ENCODE results near the gene ANO4.

ANO4 gene

DNA sequence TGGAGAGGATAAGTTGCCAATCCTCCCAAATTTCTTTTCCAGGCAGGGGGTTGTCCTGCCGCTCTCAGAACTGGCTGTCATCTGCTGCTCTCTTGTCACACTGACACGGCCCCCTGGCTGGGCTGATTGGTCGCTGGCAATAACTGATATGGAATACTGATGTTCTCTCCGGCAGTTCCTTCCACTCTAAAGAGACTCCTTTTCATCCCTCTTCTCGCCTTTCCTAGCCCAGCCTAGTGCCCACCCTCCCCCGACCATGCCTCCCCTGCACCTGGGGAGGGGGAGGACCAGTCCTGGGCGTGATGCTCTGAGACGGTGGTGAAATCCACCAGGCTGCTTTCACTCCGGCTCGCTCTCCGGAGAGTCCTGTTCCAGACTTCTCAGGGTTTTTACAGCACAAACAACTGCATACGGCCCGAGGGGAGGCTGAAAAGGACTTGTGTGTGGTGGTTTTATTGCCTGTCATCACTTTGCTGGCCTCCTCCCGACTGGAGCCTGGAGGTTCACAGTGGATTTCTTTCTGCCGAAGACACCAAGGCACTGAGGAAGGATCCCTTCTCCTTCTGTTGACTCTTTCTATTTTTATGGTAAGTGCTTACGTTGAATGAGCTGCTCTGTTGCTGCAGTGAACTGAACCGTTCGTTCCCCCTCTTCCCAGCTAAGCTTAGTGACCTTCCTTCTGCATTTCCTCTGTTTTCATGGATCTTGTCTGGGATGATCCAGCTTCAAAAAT lies at the start of gene ANO4:
Gene ANO4, plus strand, starts transcription at position 336 of the 733 bp plus-strand sequence. CDS start 107,010 bp downstream, outside the sequence.
- TF ChIP-seq ESRRG (CRISPR knock-in tag; IDR thresholded peaks at IDR 0.05) (no peak), ISL1 (CRISPR knock-in tag; IDR thresholded peaks at IDR 0.05) (no peak), ZC3H10 (CRISPR knock-in tag; IDR thresholded peaks at IDR 0.05) (no peak), SNAI2 (CRISPR knock-in tag; IDR thresholded peaks at IDR 0.05) (no peak)
- peak; percentile 47 for ATAC-seq

DNA sequence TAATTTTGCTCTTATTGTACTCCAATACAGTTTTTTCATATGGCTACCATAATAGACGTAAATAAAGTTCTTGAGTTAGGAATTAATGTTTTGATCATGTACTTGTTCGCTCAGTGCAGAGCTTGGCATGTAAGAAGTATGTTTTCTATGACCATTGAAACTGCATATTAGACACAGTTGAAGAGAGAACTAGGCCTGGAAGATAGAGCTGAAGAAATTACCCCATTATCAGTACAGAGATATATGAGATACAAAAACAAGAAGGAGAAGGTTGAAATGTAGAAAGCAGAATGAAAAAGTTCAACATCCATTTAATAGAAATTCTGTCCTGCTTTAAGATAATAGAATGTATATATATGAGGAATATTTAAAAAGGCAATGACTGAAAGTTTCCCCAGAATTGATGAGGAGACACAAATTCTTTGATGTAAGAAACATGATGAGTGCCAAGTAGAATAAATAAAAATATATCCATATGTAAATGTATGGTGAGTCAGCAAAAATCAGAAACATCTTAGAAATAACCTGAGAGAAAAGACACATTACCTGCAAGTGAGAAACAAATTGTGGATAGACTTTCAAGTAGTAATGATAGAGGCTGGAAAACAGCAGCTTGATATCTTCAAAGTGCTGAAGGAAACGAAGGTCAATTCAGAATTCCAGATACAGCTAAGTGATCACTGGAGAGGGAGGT lies 49.1 kb upstream of the ANO4 start:
- TF ChIP-seq ZFP30 (CRISPR knock-in tag; IDR thresholded peaks at IDR 0.05) (peak; percentile 93), PPARA (CRISPR knock-in tag; IDR thresholded peaks at IDR 0.05; ENCODE audit: borderline replicate concordance) (no peak), OSR1 (CRISPR knock-in tag; IDR thresholded peaks at IDR 0.05) (no peak)
- TF ChIP-seq, protein P1, sequence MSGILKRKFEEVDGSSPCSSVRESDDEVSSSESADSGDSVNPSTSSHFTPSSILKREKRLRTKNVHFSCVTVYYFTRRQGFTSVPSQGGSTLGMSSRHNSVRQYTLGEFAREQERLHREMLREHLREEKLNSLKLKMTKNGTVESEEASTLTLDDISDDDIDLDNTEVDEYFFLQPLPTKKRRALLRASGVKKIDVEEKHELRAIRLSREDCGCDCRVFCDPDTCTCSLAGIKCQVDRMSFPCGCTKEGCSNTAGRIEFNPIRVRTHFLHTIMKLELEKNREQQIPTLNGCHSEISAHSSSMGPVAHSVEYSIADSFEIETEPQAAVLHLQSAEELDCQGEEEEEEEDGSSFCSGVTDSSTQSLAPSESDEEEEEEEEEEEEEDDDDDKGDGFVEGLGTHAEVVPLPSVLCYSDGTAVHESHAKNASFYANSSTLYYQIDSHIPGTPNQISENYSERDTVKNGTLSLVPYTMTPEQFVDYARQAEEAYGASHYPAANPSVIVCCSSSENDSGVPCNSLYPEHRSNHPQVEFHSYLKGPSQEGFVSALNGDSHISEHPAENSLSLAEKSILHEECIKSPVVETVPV (CRISPR knock-in tag; IDR thresholded peaks at IDR 0.05) = no peak
- TF ChIP-seq, protein P2, sequence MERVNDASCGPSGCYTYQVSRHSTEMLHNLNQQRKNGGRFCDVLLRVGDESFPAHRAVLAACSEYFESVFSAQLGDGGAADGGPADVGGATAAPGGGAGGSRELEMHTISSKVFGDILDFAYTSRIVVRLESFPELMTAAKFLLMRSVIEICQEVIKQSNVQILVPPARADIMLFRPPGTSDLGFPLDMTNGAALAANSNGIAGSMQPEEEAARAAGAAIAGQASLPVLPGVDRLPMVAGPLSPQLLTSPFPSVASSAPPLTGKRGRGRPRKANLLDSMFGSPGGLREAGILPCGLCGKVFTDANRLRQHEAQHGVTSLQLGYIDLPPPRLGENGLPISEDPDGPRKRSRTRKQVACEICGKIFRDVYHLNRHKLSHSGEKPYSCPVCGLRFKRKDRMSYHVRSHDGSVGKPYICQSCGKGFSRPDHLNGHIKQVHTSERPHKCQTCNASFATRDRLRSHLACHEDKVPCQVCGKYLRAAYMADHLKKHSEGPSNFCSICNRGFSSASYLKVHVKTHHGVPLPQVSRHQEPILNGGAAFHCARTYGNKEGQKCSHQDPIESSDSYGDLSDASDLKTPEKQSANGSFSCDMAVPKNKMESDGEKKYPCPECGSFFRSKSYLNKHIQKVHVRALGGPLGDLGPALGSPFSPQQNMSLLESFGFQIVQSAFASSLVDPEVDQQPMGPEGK (CRISPR knock-in tag; IDR thresholded peaks at IDR 0.05; ENCODE audit: borderline replicate concordance) = no peak
- ATAC-seq = no peak

DNA sequence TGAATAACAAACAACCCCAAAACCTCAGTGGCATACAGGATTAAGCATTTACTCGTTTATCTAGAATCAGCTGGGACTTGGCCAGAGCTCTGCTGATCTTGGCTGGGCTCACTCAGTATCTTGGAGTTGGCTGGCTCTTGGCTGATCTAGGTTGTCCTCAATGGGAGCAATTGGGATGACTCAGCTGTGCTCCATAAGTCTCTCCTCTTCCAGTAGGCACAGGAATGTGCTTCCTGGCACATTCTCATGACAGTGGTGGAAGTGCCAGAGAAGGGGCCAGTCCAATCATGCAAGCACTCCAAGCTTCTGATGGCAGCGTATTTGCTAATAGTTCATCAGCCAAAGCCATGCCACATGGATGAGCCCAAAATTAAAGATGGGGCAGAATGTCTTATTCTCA lies 41.7 kb upstream of the ANO4 start:
- ATAC-seq = no peak
- TF ChIP-seq ESRRG (CRISPR knock-in tag; IDR thresholded peaks at IDR 0.05) = no peak
- TF ChIP-seq, protein P3, sequence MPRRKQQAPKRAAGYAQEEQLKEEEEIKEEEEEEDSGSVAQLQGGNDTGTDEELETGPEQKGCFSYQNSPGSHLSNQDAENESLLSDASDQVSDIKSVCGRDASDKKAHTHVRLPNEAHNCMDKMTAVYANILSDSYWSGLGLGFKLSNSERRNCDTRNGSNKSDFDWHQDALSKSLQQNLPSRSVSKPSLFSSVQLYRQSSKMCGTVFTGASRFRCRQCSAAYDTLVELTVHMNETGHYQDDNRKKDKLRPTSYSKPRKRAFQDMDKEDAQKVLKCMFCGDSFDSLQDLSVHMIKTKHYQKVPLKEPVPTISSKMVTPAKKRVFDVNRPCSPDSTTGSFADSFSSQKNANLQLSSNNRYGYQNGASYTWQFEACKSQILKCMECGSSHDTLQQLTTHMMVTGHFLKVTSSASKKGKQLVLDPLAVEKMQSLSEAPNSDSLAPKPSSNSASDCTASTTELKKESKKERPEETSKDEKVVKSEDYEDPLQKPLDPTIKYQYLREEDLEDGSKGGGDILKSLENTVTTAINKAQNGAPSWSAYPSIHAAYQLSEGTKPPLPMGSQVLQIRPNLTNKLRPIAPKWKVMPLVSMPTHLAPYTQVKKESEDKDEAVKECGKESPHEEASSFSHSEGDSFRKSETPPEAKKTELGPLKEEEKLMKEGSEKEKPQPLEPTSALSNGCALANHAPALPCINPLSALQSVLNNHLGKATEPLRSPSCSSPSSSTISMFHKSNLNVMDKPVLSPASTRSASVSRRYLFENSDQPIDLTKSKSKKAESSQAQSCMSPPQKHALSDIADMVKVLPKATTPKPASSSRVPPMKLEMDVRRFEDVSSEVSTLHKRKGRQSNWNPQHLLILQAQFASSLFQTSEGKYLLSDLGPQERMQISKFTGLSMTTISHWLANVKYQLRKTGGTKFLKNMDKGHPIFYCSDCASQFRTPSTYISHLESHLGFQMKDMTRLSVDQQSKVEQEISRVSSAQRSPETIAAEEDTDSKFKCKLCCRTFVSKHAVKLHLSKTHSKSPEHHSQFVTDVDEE (CRISPR knock-in tag; IDR thresholded peaks at IDR 0.05) = no peak
- TF ChIP-seq BACH2 (CRISPR knock-in tag; IDR thresholded peaks at IDR 0.05; ENCODE audit: borderline replicate concordance) = no peak
- TF ChIP-seq, protein P4, sequence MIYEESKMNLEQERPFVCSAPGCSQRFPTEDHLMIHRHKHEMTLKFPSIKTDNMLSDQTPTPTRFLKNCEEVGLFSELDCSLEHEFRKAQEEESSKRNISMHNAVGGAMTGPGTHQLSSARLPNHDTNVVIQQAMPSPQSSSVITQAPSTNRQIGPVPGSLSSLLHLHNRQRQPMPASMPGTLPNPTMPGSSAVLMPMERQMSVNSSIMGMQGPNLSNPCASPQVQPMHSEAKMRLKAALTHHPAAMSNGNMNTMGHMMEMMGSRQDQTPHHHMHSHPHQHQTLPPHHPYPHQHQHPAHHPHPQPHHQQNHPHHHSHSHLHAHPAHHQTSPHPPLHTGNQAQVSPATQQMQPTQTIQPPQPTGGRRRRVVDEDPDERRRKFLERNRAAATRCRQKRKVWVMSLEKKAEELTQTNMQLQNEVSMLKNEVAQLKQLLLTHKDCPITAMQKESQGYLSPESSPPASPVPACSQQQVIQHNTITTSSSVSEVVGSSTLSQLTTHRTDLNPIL (CRISPR knock-in tag; IDR thresholded peaks at IDR 0.05; ENCODE audit: low read depth) = no peak
- TF ChIP-seq ZNF565 (CRISPR knock-in tag; conservative IDR thresholded peaks at IDR 0.05; ENCODE audit: low read depth) = no peak
- TF ChIP-seq, protein P5, sequence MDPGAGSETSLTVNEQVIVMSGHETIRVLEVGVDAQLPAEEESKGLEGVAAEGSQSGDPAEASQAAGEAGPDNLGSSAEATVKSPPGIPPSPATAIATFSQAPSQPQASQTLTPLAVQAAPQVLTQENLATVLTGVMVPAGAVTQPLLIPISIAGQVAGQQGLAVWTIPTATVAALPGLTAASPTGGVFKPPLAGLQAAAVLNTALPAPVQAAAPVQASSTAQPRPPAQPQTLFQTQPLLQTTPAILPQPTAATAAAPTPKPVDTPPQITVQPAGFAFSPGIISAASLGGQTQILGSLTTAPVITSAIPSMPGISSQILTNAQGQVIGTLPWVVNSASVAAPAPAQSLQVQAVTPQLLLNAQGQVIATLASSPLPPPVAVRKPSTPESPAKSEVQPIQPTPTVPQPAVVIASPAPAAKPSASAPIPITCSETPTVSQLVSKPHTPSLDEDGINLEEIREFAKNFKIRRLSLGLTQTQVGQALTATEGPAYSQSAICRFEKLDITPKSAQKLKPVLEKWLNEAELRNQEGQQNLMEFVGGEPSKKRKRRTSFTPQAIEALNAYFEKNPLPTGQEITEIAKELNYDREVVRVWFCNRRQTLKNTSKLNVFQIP (CRISPR knock-in tag; IDR thresholded peaks at IDR 0.05; ENCODE audit: borderline replicate concordance, low read depth) = no peak
- no peak for TF ChIP-seq OSR1 (CRISPR knock-in tag; IDR thresholded peaks at IDR 0.05)
- TF ChIP-seq ISL1 (CRISPR knock-in tag; IDR thresholded peaks at IDR 0.05) = no peak
- no peak for TF ChIP-seq ARNTL (CRISPR knock-in tag; IDR thresholded peaks at IDR 0.05; ENCODE audit: borderline replicate concordance, low read depth)
- no peak for TF ChIP-seq TCF4 (CRISPR knock-in tag; IDR thresholded peaks at IDR 0.05; ENCODE audit: borderline replicate concordance)

DNA sequence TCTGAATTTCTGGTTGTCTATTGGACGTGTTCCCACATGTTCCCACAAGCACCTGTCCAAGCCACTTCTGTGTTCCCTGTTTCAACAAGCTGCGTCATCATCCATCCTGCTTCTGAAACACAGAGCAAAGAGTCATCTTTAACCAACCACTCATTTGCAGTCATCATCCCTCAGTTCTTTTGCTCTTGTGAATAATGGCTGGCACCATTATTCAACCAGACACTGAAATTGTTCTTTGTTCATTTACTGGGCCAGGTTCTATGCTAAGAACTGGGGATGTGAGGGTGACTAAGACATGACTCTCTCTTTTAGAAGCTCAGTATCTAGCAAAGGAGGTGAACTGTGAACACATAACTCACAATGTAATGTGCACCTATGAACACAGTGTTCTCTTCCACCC lies 40.7 kb upstream of the ANO4 start:
- TF ChIP-seq ZFP30 (CRISPR knock-in tag; IDR thresholded peaks at IDR 0.05) = no peak
- TF ChIP-seq GLIS3 (CRISPR knock-in tag; IDR thresholded peaks at IDR 0.05) = no peak
- TF ChIP-seq OSR1 (CRISPR knock-in tag; IDR thresholded peaks at IDR 0.05) = no peak
- TF ChIP-seq ZNF565 (CRISPR knock-in tag; conservative IDR thresholded peaks at IDR 0.05; ENCODE audit: low read depth) = no peak
- TF ChIP-seq ISL1 (CRISPR knock-in tag; IDR thresholded peaks at IDR 0.05) = no peak
- TF ChIP-seq, protein P2 (CRISPR knock-in tag; IDR thresholded peaks at IDR 0.05; ENCODE audit: borderline replicate concordance) = no peak
- TF ChIP-seq, protein P4 (CRISPR knock-in tag; IDR thresholded peaks at IDR 0.05; ENCODE audit: low read depth) = no peak
- TF ChIP-seq ZFP3 (CRISPR knock-in tag; IDR thresholded peaks at IDR 0.05) = no peak
- no peak for TF ChIP-seq TOX (CRISPR knock-in tag; IDR thresholded peaks at IDR 0.05; ENCODE audit: borderline replicate concordance)
- TF ChIP-seq ZNF8 (CRISPR knock-in tag; IDR thresholded peaks at IDR 0.05) = no peak
- TF ChIP-seq PPARA (CRISPR knock-in tag; IDR thresholded peaks at IDR 0.05; ENCODE audit: borderline replicate concordance) = no peak
- no peak for TF ChIP-seq BACH2 (CRISPR knock-in tag; IDR thresholded peaks at IDR 0.05; ENCODE audit: borderline replicate concordance)
- no peak for TF ChIP-seq ARNTL (CRISPR knock-in tag; IDR thresholded peaks at IDR 0.05; ENCODE audit: borderline replicate concordance, low read depth)
- ATAC-seq = no peak
